CD14-positive monocyte (primary cell): Measurements from ENCODE around the gene ABTB2. TPM values are rescaled to one million over a fixed set of nuclear protein-coding genes. Genes with fewer than 3 reads are reported as not detected.
"Not testable (repeated sequence)": the region's sequence is repeated elsewhere in the genome, so short reads cannot be mapped to it uniquely, and the experiment has no call there.

Experiments used
- DNase-seq, 3 donors: peaks; one replicate each; pipeline ENCODE4 v3.0.0-alpha.2; 2011 to 2022
- H2AFZ ChIP-seq: 2 replicates; pipeline ENCODE4 v1.6.0; 2012; ENCODE audit warnings: mild to moderate bottlenecking, low read depth, low read length, inconsistent platforms; ENCODE audit not compliant: insufficient read depth, poor library complexity, severe bottlenecking
- H3K27ac ChIP-seq, 2 donors: 1 replicate in 1 of 2; 2 replicates in 1 of 2; pipeline ENCODE4 v1.5.1; 2012 to 2013; ENCODE audit warnings: low read length in 2 of 2, control low read depth in 1 of 2, inconsistent platforms in 1 of 2, low read depth in 1 of 2, mild to moderate bottlenecking in 1 of 2
- H3K27me3 ChIP-seq, 2 donors: one replicate each; pipeline versions ENCODE4 v1.6.0 to v1.6.1; 2011 to 2013; ENCODE audit warnings: low read length in 2 of 2; ENCODE audit not compliant: control insufficient read depth in 2 of 2, insufficient read depth in 2 of 2
- H3K36me3 ChIP-seq, 2 donors: replicated peaks in 1 of 2; 1 replicate in 1 of 2; 2 replicates in 1 of 2; pipeline versions ENCODE4 v1.5.1 to v1.6.1; 2012 to 2013; ENCODE audit warnings: low read length in 2 of 2, control low read depth in 1 of 2, inconsistent platforms in 1 of 2, mild to moderate bottlenecking in 1 of 2; ENCODE audit not compliant: insufficient read depth in 2 of 2, control insufficient read depth in 1 of 2
- H3K4me1 ChIP-seq, 2 donors: 1 replicate in 1 of 2; 2 replicates in 1 of 2; pipeline versions ENCODE4 v1.5.1 to v1.6.1; 2012 to 2013; ENCODE audit warnings: low read length in 2 of 2, control low read depth in 1 of 2, inconsistent platforms in 1 of 2, mild to moderate bottlenecking in 1 of 2, moderate library complexity in 1 of 2; ENCODE audit not compliant: insufficient read depth in 2 of 2, control insufficient read depth in 1 of 2
- H3K4me2 ChIP-seq: replicated peaks from 2 replicates; pipeline ENCODE3; 2012; ENCODE audit warnings: low read length, moderate library complexity, mild to moderate bottlenecking; ENCODE audit not compliant: poor library complexity, severe bottlenecking; ENCODE audit errors: extremely low read depth
- H3K4me3 ChIP-seq, 3 experiments: fragments of 200-600 bp in 1 of 3; sonication (generic) in 1 of 3; replicated peaks in 1 of 3; 1 replicate in 2 of 3; 2 replicates in 1 of 3; pipeline ENCODE4 v1.5.1; 2011 to 2013; ENCODE audit warnings: low read length in 3 of 3, mild to moderate bottlenecking in 3 of 3, control low read depth in 2 of 3, low read depth in 2 of 3, inconsistent platforms in 1 of 3, moderate library complexity in 1 of 3
- H3K79me2 ChIP-seq: 2 replicates; pipeline ENCODE4 v1.6.0; 2012; ENCODE audit warnings: mild to moderate bottlenecking, control low read depth, inconsistent platforms, low read length, moderate library complexity; ENCODE audit not compliant: insufficient read depth
- H3K9ac ChIP-seq: 2 replicates; pipeline ENCODE4 v1.6.0; 2017; ENCODE audit warnings: low read length, mild to moderate bottlenecking; ENCODE audit not compliant: insufficient read depth, poor library complexity, severe bottlenecking
- H3K9me3 ChIP-seq, 2 donors: replicated peaks in 1 of 2; 1 replicate in 1 of 2; 2 replicates in 1 of 2; pipeline versions ENCODE4 v1.5.1 to v1.6.1; 2012 to 2013; ENCODE audit warnings: low read length in 2 of 2, control low read depth in 1 of 2; ENCODE audit not compliant: control insufficient read depth in 1 of 2, insufficient read depth in 1 of 2
- H4K20me1 ChIP-seq: 2 replicates; pipeline ENCODE4 v1.6.0; 2012; ENCODE audit warnings: mild to moderate bottlenecking, low read length, control low read depth, moderate library complexity; ENCODE audit not compliant: insufficient read depth
- H3K27ac Mint-ChIP-seq, 7 donors: one replicate each; pipeline ENCODE4 v1.8.0; 2020; ENCODE audit warnings: mild to moderate bottlenecking in 7 of 7, mixed read lengths in 7 of 7, moderate library complexity in 6 of 7, inconsistent platforms in 2 of 7
- H3K27me3 Mint-ChIP-seq, 3 donors: one replicate each; pipeline ENCODE4 v1.8.0; 2021 to 2022; ENCODE audit warnings: low read depth in 3 of 3, mild to moderate bottlenecking in 3 of 3, mixed read lengths in 3 of 3, moderate library complexity in 3 of 3, inconsistent platforms in 1 of 3
- H3K36me3 Mint-ChIP-seq, 2 donors: one replicate each; pipeline ENCODE4 v1.8.0; 2020; ENCODE audit warnings: mixed read lengths in 2 of 2, inconsistent platforms in 1 of 2, mild to moderate bottlenecking in 1 of 2
- H3K4me1 Mint-ChIP-seq: one replicate; pipeline ENCODE4 v1.8.0; 2020; ENCODE audit warnings: mild to moderate bottlenecking, mixed read lengths
- H3K4me3 Mint-ChIP-seq, 2 donors: one replicate each; pipeline ENCODE4 v1.8.0; 2020; ENCODE audit warnings: mild to moderate bottlenecking in 2 of 2, mixed read lengths in 2 of 2, moderate library complexity in 1 of 2
- H3K9me3 Mint-ChIP-seq, 7 donors: one replicate each; pipeline ENCODE4 v1.8.0; 2020 to 2022; ENCODE audit warnings: mixed read lengths in 7 of 7, mild to moderate bottlenecking in 6 of 7, moderate library complexity in 6 of 7, inconsistent platforms in 2 of 7
- CTCF ChIP-seq: fragments of 200-600 bp; IDR thresholded peaks from one replicate; pipeline ENCODE4 v1.8.0; 2022; ENCODE audit warnings: antibody characterized with exemption, mild to moderate bottlenecking
- WGBS: methylation state at CpG from one replicate; pipeline ENCODE4 v1.1.5; 2013; ENCODE audit warnings: missing lambda C conversion rate; ENCODE audit not compliant: insufficient coverage; 5-methylcytosine and 5-hydroxymethylcytosine counted together
- intact Hi-C, 2 donors: fragments of 100-400 bp; cut with micrococcal nuclease; formaldehyde crosslinking; loops; one replicate each; pipeline versions ENCODE4 v1.15.0 to v1.15.1; 2023
- polyA plus RNA-seq, 3 donors: library from polyadenylated mRNA; depleted of rRNA in 1 of 3; unstranded in 2 of 3; stranded (reverse) in 1 of 3; fragments of 300-500 nt in 2 of 3; fragments of >200 nt in 1 of 3; fragmentation: Illumina TruSeq in 2 of 3; gene quantifications; 1 replicate in 2 of 3; 2 replicates in 1 of 3; pipeline ENCODE4 v1.2.3, GENCODE V29; 2012 to 2021

ABTB2 gene
- polyA plus RNA-seq, 3 donors: 0.25 to 1.7 (median 0.26) TPM

GRCh38 chr11:34219279-34219678 lies 138.5 kb downstream of the ABTB2 start:
- no peak overlapping the region for H3K4me2 ChIP-seq
- H3K27ac ChIP-seq: no peak overlapping the region
- H3K27me3 Mint-ChIP-seq: peaks cover 0 to 1% (median 0%) of the 10 kb centered on the region in 3 donors
- DNase-seq: no peak
- peaks cover 4% of the 10 kb centered on the region for H3K4me1 Mint-ChIP-seq
- TF ChIP-seq CTCF: no peak
- no peaks in the 10 kb centered on the region for H3K9me3 ChIP-seq
- peak overlapping the region in 1 of 7 donors; percentile 35 for H3K27ac Mint-ChIP-seq
- no peak overlapping the region for H3K9ac ChIP-seq
- no peak overlapping the region for H3K4me3 ChIP-seq
- H3K4me3 Mint-ChIP-seq: no peak overlapping the region
- no peaks in the 10 kb centered on the region for H3K27me3 ChIP-seq
- no peaks in the 10 kb centered on the region for H3K36me3 ChIP-seq
- WGBS: no CpG with 5 or more reads among the region's 1 CpG
- no peak overlapping the region for H2AFZ ChIP-seq
- intact Hi-C loops: no loop called here
- H3K4me1 ChIP-seq: no peaks in the 10 kb centered on the region
- no peaks in the 10 kb centered on the region for H3K9me3 Mint-ChIP-seq
- H3K79me2 ChIP-seq: no peaks in the 10 kb centered on the region
- H4K20me1 ChIP-seq: no peaks in the 10 kb centered on the region
- H3K36me3 Mint-ChIP-seq: no peaks in the 10 kb centered on the region

DNA sequence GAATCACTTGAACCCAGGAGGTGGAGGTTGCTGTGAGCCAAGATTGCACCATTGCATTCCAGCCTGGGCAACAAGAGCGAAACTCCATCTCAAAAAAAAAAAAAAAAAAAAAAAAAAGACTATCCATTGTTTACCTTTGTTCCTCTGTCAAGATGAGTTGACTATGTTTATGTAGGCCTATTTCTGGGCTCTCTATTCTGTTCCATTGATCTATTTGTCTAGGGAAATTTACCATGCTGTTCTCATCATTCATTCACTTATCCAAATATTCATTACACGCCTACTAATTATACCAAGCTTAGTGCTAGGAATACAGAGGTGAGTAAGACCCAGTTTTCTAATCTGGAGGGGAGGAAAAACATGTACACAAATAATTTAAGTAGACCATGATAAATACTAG lies 139.1 kb downstream of the ABTB2 start:
- H3K27ac Mint-ChIP-seq, H3K27ac ChIP-seq, H3K36me3 Mint-ChIP-seq, H3K4me3 ChIP-seq, H3K4me2 ChIP-seq, H3K4me1 ChIP-seq, H3K9ac ChIP-seq, H2AFZ ChIP-seq, H3K9me3 Mint-ChIP-seq, H3K27me3 ChIP-seq, H3K27me3 Mint-ChIP-seq, H3K4me1 Mint-ChIP-seq, DNase-seq, H3K9me3 ChIP-seq, intact Hi-C loops, H4K20me1 ChIP-seq, H3K36me3 ChIP-seq, H3K4me3 Mint-ChIP-seq, H3K79me2 ChIP-seq: not testable (repeated sequence)
- WGBS: no CpG with 5 or more reads among the region's 2 CpGs
